T1000 (cell line): ENCODE data around the gene CTBP2.

Experiments used
- DNase-seq: peaks from one replicate; lab custom pipeline; 2025; ENCODE audit warnings: mixed read lengths; lab: John Stamatoyannopoulos, UW

CTBP2 gene

GRCh38 chr10:125159932-125160855 lies at the start of gene CTBP2:
Gene CTBP2, minus strand, starts transcription at chr10:125160563.
- peak; percentile 58 for DNase-seq

GRCh38 chr10:125209591-125210355 lies 49.4 kb upstream of the CTBP2 start:
- DNase-seq = no peak

GRCh38 chr10:125208854-125209565 lies 48.6 kb upstream of the CTBP2 start:
- no peak for DNase-seq

- DNase-seq = no peak
Observed at GRCh38 chr10:125206623-125207022, 46.3 kb upstream of the CTBP2 start.

- no peak for DNase-seq
Observed at GRCh38 chr10:125205431-125205830, 45.1 kb upstream of the CTBP2 start.

GRCh38 chr10:125204400-125204799 lies 44.0 kb upstream of the CTBP2 start:
- DNase-seq = no peak

GRCh38 chr10:125203186-125203800 lies 42.9 kb upstream of the CTBP2 start:
- no peak for DNase-seq

GRCh38 chr10:125201791-125202622 lies 41.6 kb upstream of the CTBP2 start:
- no peak for DNase-seq

- DNase-seq = peak; percentile 20
Observed at GRCh38 chr10:125201108-125201524, 40.8 kb upstream of the CTBP2 start.

GRCh38 chr10:125200396-125200795 lies 40.0 kb upstream of the CTBP2 start:
- DNase-seq = no peak

GRCh38 chr10:125199270-125199669 lies 38.9 kb upstream of the CTBP2 start:
- DNase-seq = no peak

GRCh38 chr10:125194814-125195213 lies 34.5 kb upstream of the CTBP2 start:
- no peak for DNase-seq

- no peak for DNase-seq
Observed at GRCh38 chr10:125193306-125193877, 33.0 kb upstream of the CTBP2 start.

- DNase-seq = no peak
Observed at GRCh38 chr10:125192620-125193019, 32.3 kb upstream of the CTBP2 start.

- DNase-seq = no peak
Observed at GRCh38 chr10:125192005-125192404, 31.6 kb upstream of the CTBP2 start.

- no peak for DNase-seq
Observed at GRCh38 chr10:125190946-125191345, 30.6 kb upstream of the CTBP2 start.

- no peak for DNase-seq
Observed at GRCh38 chr10:125190414-125190813, 30.1 kb upstream of the CTBP2 start.

- DNase-seq = no peak
Observed at GRCh38 chr10:125189162-125189561, 28.8 kb upstream of the CTBP2 start.

GRCh38 chr10:125187238-125188194 lies 27.2 kb upstream of the CTBP2 start:
- DNase-seq = no peak
